Measurements from ENCODE around the gene SRL.
A peak's percentile ranks its signal among the peaks of the same experiment; 100 is the strongest.

SRL gene

DNA sequence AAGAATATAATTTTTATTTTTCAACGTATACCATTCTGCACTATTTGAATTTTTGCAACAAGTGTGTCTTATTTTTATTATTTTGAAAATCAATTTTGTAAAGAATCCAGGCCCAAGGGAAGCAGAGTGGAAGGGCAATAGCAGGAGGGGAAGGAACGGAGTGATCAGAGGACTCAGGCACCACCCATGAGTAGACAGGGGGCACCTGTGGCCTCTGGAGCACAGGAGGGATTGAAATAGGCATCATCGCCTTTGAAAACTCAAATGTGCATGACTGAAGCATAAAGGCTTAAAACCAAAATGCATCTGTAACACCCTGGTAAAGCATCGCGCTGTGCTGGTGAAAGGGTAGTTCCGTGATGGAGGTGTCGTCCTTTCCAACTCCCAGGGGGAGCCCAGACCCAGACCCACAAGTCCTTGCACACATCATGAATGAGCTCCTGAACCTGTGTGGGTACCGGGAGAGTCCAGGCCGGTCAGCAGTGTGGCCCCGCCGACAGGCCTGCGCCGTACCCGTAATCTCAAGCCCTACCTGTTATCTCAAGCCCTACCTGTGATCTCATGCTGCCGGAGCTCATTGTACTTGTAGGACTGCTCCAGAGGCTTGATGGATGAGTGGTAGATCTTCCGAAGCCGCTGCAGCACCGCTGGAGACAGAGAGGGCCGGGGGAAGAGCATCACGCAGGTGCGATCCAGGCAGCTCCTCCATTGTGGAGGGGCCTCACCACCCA, 39.1 kb downstream of the SRL start:
- DNase-seq (ENCODE audit: low spot score), result no peak

DNA sequence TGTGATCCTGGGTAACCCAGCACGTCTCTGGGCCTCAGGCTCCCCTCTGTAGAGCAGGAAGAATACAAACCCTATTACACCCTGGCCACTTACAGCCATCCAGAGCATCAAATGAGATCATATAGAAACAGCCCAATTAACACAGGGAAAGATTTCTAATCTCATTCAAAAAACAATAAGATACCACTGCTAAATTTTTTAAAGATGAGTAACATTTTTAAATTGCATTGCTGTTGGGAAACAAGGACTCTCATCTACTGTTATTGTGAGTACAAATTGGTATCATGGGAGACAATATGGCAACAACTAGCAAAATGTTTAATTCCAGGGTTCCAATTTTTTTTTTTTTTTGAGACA, 41.1 kb downstream of the SRL start:
- peak; percentile 62 for DNase-seq (ENCODE audit: low spot score)

GRCh38 chr16:4200000-4200780, 41.7 kb downstream of the SRL start:
- peak; percentile 77 for DNase-seq (ENCODE audit: low spot score)

- DNase-seq (ENCODE audit: low spot score), result no peak
Observed at GRCh38 chr16:4198816-4199215, 43.1 kb downstream of the SRL start.

DNA sequence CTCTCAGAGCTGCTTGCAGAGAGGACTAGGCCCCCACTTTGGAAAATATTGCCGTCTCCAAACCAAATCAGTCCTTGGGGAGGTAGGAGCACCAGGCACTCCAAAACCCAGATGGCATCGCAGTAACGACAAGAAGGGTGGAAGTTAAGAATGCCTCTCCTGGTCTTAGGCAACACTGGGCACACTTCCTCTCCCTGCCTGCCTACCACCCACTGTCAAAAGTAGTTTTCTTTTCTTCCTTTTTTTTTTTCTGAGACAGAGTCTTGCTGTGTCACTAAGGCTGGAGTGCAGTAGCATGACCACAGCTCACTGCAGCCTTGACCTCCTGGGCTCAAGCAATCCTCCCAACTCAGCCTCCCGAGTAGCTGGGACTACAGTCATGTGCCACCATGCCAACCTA, 47.2 kb downstream of the SRL start:
- DNase-seq (ENCODE audit: low spot score), result no peak

DNA sequence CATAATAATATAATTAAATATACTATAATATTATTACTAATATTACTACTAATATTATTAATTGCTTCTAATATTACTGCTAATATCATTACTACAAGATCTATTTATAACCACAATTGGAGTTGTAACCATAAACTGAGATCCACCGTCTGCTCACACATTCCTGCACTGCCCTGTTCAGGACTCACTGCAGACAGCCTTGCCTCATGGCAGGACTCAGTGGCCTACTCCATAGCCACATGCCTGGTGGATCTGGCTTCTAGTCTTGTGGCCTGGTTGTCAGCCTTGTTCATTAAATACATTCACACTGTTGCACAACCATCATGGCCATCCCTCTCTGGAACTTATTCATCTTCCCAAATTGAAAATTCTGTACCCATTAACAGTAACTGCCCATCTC, 48.0 kb downstream of the SRL start:
- DNase-seq (ENCODE audit: low spot score), result no peak

DNA sequence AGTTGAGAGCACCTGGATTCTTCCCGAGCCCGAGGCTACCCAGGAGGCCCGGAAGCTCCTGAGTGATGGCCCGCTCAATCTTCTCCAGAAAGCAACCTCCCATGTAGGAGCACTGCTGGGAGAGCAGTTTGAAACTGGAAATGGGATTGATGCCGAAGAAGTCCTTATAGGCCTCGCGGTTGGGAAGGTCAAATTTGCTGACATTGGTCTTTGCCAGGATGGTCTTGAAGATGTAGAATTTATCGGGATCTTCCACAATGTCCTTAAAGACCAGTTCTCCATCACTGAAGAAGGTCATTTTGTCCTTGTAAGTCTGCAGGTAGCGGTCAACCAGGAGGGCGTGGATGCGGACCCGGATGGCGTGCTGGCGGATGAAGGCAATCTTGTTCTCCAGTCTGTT, 49.7 kb downstream of the SRL start:
- no peak for DNase-seq (ENCODE audit: low spot score)

- DNase-seq (ENCODE audit: low spot score), result no peak
Observed at GRCh38 chr16:4190712-4191333, 51.1 kb downstream of the SRL start.

GRCh38 chr16:4190086-4190485, 51.8 kb downstream of the SRL start:
- no peak for DNase-seq (ENCODE audit: low spot score)

DNA sequence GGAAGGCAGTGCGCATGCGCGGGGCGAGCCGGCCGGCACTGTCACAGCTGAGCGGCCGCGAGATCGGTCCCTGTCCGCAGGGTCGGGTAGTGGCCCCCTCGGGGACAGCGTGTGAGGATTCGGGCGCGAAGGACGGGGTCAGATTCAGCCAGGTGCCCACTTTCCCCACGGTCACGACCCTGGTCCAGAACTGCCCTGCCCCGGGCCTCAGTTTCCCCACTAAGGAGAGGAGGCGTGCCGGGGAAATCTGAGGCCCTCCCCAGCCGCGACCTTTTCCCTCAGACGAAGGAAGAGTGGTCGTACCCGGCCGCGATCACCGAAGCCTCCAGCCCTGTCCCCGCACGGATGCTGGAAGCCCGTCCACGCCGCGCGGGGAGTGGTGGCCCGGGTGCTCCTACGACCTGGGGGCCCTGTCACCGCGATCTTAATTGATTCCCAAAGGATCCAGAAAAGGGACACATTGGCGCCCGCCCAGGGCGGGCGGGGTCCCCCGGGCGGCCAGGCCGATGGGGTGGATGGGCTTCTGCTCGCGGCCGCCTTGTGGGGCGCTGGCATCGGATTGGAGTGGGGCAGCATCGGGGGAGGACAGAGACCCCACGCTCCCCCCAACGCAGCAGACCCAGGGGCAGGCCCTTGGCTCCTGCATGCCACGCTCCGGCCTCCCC, 57.7 kb downstream of the SRL start:
- no peak for DNase-seq (ENCODE audit: low spot score)

- DNase-seq (ENCODE audit: low spot score), result peak; percentile 100
Observed at GRCh38 chr16:4183237-4184037, 58.4 kb downstream of the SRL start.

DNA sequence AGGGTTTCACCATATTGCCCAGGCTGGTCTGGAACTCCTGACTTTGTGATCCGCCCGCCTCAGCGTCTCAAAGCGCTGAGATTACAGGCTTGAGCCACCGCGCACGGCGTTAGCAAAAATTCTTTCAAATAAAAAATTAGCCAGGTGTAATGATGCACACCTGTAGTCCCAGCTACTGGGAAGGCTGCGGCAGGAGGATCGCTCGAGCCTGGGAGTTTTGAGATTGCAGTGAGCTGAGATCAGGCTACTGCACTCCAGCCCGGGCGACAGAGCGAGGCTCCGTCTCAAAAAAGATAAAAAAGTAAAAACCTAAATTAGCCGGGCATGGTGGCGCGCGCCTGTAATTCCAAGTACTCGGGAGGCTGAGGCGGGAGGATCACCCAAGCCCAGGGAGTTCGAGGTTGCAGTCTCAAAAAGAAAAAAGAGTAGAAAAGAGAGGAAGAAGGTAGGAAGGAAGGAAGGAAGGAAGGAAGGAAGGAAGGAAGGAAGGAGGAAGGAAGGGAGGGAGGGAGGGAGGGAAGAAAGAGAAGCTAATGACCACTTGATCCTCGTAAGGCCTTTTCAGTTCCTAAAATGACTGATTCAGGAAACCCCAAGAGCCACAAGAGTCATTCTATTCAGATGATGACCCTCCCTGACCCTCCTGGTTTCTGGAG, 59.2 kb downstream of the SRL start:
- no peak for DNase-seq (ENCODE audit: low spot score)

DNA sequence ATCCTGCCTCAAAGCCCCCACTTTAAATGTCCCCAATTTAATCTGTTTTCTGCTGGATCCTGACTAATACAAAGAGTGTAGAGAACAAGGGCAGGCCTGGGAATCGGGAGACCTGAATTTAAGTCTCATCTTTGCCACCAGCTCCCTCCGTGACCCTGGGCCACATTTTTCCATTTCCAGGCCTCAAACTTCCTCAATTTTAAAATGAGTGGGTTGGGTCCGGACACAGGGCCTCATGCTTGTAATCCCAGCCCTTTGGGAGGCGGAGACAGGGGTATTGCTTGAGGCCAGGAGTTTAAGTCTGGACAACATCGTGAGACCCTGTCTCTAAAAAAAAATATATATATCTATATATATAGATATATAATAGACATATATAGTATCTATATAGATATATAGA, 61.4 kb downstream of the SRL start:
- no peak for DNase-seq (ENCODE audit: low spot score)

DNA sequence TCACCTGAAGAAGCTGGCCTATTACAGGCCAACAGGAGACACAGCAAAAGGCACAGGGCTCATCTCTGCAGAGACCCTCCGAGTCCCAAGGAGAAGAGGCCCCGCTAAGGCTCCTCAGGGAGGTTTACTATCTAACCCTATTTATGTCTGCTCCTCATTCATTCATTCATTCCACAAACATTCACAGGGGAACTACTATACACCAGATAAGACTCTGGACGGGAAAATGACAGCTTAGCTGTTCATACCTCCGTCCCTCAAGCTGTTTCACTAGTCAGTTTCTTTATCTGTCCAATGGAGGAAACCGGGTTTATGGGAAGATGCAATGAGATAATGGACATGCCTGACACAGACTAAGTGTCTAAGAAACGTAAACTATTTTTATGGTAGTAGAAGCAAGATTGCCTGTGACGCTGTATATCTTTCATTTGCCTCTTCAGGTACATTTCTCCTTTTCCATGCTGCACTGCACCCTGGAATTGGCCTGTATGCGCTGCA, 62.1 kb downstream of the SRL start:
- no peak for DNase-seq (ENCODE audit: low spot score)

GRCh38 chr16:4179020-4179419, 62.9 kb downstream of the SRL start:
- peak; percentile 58 for DNase-seq (ENCODE audit: low spot score)

GRCh38 chr16:4178468-4179010, 63.3 kb downstream of the SRL start:
- no peak for DNase-seq (ENCODE audit: low spot score)

- DNase-seq (ENCODE audit: low spot score), result peak; percentile 30
Observed at GRCh38 chr16:4176906-4177417, 64.9 kb downstream of the SRL start.

GRCh38 chr16:4175849-4176248, 66.0 kb downstream of the SRL start:
- no peak for DNase-seq (ENCODE audit: low spot score)

DNA sequence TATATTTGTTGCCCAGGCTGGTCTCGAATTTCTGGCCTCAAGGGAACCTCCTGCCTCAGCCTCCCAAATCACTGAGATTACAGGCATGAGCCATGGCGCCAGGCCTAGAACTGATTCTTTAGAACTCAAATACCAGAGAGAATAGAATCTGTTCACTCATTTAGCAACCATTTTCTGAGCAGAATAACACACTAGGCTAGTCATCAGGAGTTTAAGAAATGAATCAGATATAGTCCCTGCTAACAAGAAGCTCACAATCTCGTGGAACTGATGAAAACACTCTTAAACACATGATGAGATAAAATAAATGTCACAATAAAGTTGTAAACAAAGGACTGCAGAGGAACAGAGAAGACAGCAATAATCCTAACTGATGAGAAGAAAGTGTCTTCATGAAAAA, 69.8 kb downstream of the SRL start:
- DNase-seq (ENCODE audit: low spot score), result peak; percentile 59

- DNase-seq (ENCODE audit: low spot score), result no peak
Observed at GRCh38 chr16:4169415-4169814, 72.5 kb downstream of the SRL start.

DNA sequence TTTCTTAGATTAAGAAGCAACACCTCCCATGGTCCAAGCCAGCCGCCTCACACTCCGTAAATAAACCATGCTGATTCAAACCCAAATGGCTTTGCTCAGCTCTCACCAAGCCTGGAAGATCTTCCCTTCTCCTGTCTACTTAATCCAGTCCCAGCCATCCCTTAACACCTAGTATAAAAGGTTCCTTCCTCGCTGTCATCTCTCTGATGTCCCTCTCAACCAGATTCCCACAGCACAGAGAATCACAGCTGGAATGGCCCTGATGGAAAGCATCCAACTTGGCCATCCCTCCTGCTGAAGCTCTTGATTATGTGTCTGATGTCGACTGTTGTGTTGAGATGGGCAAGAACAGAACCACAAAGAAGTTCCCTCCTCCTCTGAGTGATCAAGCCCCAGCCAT, 75.1 kb downstream of the SRL start:
- DNase-seq (ENCODE audit: low spot score), result no peak

All from AG20443 (cell line).